22Rv1 (cell line): ENCODE results near the gene FASTKD1.

Experiments used
- H3K27ac ChIP-seq: fragments of 450-650 bp; 2 replicates; pipeline ENCODE4 v1.5.1; 2017
- ZFX ChIP-seq: fragments of 450-650 bp; IDR thresholded peaks from 2 replicates; pipeline ENCODE4 v1.6.1; 2017; ENCODE audit warnings: antibody characterized with exemption, borderline replicate concordance
- TF ChIP-seq, protein P1 (sequence below): fragments of 450-650 bp; IDR thresholded peaks from 2 replicates; pipeline ENCODE4 v1.5.1; 2017; ENCODE audit warnings: mild to moderate bottlenecking

Gene FASTKD1

DNA sequence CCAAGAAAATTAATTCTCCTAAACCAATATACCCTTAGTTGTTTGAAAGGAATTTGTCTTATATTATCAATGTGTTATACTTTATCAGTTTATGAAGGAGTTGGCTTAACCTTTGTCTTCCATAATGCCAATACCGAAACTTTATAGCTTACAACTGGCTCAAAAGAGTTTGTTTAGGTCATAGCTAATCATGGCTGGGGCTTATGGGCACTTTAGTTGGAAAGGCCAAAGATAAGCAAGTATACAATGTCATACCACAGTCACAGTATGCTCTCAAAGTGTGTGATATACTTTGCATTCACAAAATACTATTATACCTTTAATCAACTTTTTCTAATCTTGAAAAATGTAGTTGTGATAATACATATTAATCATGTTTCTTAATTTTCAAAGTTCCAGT is 61.8 kb downstream of the FASTKD1 start:
- TF ChIP-seq ZFX, result no peak
- TF ChIP-seq, protein P1, sequence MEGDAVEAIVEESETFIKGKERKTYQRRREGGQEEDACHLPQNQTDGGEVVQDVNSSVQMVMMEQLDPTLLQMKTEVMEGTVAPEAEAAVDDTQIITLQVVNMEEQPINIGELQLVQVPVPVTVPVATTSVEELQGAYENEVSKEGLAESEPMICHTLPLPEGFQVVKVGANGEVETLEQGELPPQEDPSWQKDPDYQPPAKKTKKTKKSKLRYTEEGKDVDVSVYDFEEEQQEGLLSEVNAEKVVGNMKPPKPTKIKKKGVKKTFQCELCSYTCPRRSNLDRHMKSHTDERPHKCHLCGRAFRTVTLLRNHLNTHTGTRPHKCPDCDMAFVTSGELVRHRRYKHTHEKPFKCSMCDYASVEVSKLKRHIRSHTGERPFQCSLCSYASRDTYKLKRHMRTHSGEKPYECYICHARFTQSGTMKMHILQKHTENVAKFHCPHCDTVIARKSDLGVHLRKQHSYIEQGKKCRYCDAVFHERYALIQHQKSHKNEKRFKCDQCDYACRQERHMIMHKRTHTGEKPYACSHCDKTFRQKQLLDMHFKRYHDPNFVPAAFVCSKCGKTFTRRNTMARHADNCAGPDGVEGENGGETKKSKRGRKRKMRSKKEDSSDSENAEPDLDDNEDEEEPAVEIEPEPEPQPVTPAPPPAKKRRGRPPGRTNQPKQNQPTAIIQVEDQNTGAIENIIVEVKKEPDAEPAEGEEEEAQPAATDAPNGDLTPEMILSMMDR, result no peak

DNA sequence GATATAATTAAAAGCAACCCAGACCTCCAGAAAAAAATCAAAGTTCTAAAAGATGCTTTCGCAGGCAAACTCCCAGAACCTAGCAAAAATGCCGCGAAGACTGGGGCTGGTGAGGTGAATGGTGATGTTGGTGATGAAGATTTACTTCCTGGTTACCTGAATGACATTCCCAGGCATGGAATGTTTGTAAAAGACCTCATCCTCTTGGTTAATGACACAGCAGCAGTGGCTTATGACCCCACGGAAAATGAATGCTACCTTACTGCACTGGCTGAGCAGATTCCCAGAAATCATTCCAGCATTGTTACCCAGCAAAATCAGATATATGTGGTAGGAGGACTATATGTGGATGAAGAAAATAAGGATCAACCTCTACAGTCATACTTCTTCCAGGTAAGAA is 63.2 kb downstream of the FASTKD1 start:
- H3K27ac ChIP-seq, result no peak overlapping the region
- TF ChIP-seq, protein P1, result no peak
- no peak for TF ChIP-seq ZFX

More for the DNA sequence above, 61.8 kb downstream of the FASTKD1 start:
- H3K27ac ChIP-seq, result no peak overlapping the region

DNA sequence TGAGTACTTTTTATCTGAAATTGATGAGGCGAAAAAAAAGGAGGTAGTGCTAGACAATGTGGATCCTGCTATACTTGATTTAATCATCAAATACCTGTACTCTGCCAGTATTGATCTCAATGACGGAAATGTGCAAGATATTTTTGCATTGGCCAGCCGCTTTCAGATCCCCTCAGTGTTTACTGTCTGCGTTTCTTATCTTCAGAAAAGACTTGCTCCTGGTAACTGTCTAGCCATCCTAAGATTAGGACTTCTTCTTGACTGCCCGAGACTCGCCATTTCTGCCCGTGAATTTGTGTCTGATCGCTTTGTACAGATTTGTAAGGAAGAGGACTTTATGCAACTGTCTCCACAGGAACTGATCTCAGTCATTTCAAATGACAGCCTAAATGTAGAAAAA is 63.7 kb downstream of the FASTKD1 start:
- no peak overlapping the region for H3K27ac ChIP-seq
- TF ChIP-seq, protein P1, result no peak
- no peak for TF ChIP-seq ZFX

DNA sequence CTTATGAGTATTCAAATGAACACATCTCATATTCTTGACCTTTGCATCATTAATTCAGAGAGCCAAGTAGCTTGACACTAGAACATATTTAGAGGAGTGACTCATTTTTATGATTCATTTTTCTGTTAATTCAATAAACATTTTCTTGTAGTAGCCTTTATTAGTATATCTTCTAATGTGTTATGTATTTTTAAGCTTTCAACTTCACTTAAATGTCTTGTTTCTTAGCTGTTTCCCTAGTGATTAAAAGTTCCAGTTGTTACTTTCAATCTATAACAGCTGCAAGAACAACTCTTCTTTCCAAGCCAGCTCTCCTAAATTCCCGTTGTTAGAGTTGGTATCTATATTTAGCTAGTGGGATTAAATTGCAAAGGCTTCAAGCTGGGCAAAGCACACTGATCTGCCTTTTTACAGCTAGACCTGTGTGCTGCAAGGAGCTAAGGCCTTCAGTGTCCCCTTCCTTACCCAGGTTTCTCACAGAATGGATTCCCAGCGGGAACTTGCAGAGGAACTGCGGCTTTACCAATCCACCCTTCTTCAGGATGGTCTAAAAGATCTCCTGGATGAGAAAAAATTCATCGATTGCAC is 64.3 kb downstream of the FASTKD1 start, which contains the start of gene KLHL41:
Gene KLHL41, plus strand, starts transcription at position 405 of the 588 bp plus-strand sequence. Its CDS starts 77 bp downstream, at position 482.
- no peak for TF ChIP-seq ZFX
- TF ChIP-seq, protein P1, result no peak
- H3K27ac ChIP-seq, result no peak within 1 kb of the TSS

DNA sequence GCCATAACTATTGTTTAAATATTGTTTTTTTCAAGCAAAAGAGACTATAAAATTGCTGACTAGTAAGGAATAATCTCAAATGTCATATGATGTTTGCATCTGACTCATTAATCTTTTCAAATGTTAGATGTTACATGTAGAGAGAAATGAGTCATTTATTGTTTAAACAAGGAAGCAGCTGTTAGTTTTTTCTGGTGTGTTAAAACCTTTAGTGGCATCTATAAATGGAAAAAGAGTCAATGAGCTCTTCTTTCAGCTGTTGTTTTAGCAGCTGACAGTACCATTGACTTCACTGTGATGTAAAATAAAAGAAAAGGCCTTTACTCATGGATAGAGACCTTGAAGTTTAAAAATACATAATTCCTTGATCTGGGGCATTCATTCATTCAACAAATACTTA is 66.0 kb downstream of the FASTKD1 start:
- TF ChIP-seq, protein P1, result no peak
- TF ChIP-seq ZFX, result no peak
- peak overlapping the region; percentile 42; the same call in 1 of the 2 replicates for H3K27ac ChIP-seq

DNA sequence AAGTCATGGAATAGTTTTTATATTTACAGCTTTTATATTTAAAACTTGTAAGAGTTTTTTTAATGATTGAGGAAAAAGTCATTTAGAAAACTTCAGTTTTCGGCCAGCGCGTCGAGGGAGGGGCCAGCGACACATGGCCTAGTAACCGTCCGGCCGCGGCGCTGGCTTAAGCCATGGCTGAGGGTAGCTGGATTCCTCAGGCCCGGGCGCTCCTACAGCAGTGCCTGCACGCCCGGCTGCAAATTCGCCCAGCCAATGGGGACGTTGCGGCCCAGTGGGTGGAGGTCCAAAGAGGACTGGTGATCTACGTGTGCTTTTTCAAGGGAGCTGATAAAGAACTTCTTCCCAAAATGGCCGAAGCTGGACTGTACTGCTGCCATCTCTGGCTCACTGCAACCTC is 69.0 kb downstream of the FASTKD1 start:
- no peak for TF ChIP-seq ZFX
- TF ChIP-seq, protein P1, result no peak
- H3K27ac ChIP-seq, result no peak overlapping the region

DNA sequence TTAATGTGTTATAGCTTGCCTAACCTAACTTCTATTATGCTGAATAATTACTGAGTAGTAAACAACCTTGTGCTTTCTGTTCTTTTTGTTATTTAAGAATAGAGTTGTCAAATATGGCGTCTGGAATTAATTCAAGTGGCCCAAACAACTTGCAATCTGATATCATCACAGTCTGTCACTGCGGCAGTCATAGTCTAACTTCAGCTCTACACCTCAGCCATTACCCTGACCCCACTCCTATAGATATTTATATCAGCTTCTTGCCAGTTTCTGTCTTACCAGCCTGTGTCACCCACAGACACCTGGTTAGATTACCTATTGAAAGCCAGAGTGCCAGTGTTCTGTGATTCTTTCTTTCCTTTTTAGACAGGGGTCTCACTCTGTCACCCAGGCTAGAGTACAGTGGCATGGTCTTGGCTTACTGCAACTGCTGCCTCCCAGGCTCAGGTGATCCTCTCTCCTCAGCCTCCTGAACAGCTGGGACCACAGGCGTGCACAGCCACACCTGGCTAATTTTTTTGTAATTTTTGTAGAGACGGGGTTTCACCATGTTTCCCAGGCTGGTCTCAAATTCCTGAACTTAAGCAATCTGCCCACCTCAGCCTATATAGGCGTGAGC is 78.2 kb downstream of the FASTKD1 start:
- H3K27ac ChIP-seq, result no peak overlapping the region
- TF ChIP-seq, protein P1, result no peak
- no peak for TF ChIP-seq ZFX
